Endodermal cell (in vitro differentiated cells): Measurements from ENCODE around the gene NR1H3. TPM values are rescaled to one million over a fixed set of nuclear protein-coding genes. Genes with fewer than 3 reads are reported as not detected.

ENCODE experiments used
- DNase-seq: peaks from one replicate; pipeline ENCODE4 v3.0.0-alpha.2; 2017
- H3K27ac ChIP-seq: 2 replicates; pipeline ENCODE4 v1.5.1; 2013; ENCODE audit warnings: mild to moderate bottlenecking, low read depth, low read length, moderate library complexity
- H3K27me3 ChIP-seq: 2 replicates; pipeline ENCODE4 v1.6.1; 2013; ENCODE audit warnings: mild to moderate bottlenecking, low read length, moderate library complexity; ENCODE audit not compliant: insufficient read depth, control insufficient read depth, poor library complexity, severe bottlenecking
- H3K36me3 ChIP-seq: 2 replicates; pipeline ENCODE4 v1.7.0; 2013; ENCODE audit warnings: mild to moderate bottlenecking, low read length, moderate library complexity; ENCODE audit not compliant: control insufficient read depth, insufficient read depth
- H3K4me1 ChIP-seq: one replicate; pipeline ENCODE4 v1.7.0; 2013; ENCODE audit warnings: low read length; ENCODE audit not compliant: control insufficient read depth, insufficient read depth
- H3K4me3 ChIP-seq: 2 replicates; pipeline ENCODE4 v1.5.1; 2013; ENCODE audit warnings: mild to moderate bottlenecking, low read length, moderate library complexity
- H3K9ac ChIP-seq: 2 replicates; pipeline ENCODE4 v1.6.1; 2013; ENCODE audit warnings: mild to moderate bottlenecking, low read length, moderate library complexity; ENCODE audit not compliant: poor library complexity, severe bottlenecking; ENCODE audit errors: extremely low read depth
- H3K9me3 ChIP-seq: 2 replicates; pipeline ENCODE4 v1.6.1; 2013; ENCODE audit warnings: mild to moderate bottlenecking, low read length, moderate library complexity; ENCODE audit not compliant: control insufficient read depth
- H3K27ac Mint-ChIP-seq: 2 replicates; pipeline ENCODE4 v1.8.0; 2020; ENCODE audit warnings: mixed read lengths
- H3K27me3 Mint-ChIP-seq: 2 replicates; pipeline ENCODE4 v1.8.0; 2021; ENCODE audit warnings: mild to moderate bottlenecking, mixed read lengths; ENCODE audit not compliant: insufficient read depth
- H3K36me3 Mint-ChIP-seq: 2 replicates; pipeline ENCODE4 v1.8.0; 2020; ENCODE audit warnings: low read depth, mixed read lengths
- H3K4me1 Mint-ChIP-seq: 2 replicates; pipeline ENCODE4 v1.8.0; 2020; ENCODE audit warnings: mixed read lengths
- H3K4me3 Mint-ChIP-seq: 2 replicates; pipeline ENCODE4 v1.8.0; 2020; ENCODE audit warnings: mild to moderate bottlenecking, moderate library complexity, mixed read lengths
- H3K9me3 Mint-ChIP-seq: 2 replicates; pipeline ENCODE4 v1.8.0; 2020; ENCODE audit warnings: mild to moderate bottlenecking, mixed read lengths
- CTCF ChIP-seq: fragments of 200-600 bp; sonication (generic); conservative IDR thresholded peaks from 2 replicates; pipeline ENCODE4 v1.5.0; 2021; ENCODE audit warnings: antibody characterized with exemption, mild to moderate bottlenecking
- WGBS, 2 experiments: methylation state at CpG; one replicate each; pipeline versions ENCODE4 v1.1.5 to v1.1.7; 2013; ENCODE audit warnings: missing lambda C conversion rate in 2 of 2, mixed read lengths in 1 of 2; ENCODE audit not compliant: insufficient coverage in 1 of 2, insufficient read length in 1 of 2; 5-methylcytosine and 5-hydroxymethylcytosine counted together
- total RNA-seq, 2 donors: library from RNA; stranded (reverse); fragmentation: NEBNext Ultra II Directional in 1 of 2; extraction: Animal tissue kit (Norgen Biotek cat#: 25700) in 1 of 2; gene quantifications; 2 replicates in 1 of 2; 3 replicates in 1 of 2; pipeline ENCODE4 v1.2.1, GENCODE V29; 2021

Gene NR1H3
- total RNA-seq, 2 donors from 2014 or later: 29.4 to 34.6 TPM

GRCh38 chr11:47269002-47269828 is 11.4 kb downstream of the NR1H3 start:
- Histone ChIP-seq H3K27me3 (no peaks in the 10 kb centered on the region), H3K4me1 (peaks cover 15% of the 10 kb centered on the region), H3K4me3 (peak overlapping the region; percentile 80), H3K36me3 (no peaks in the 10 kb centered on the region), H3K9ac (no peak overlapping the region), H3K27ac (peak overlapping the region; percentile 97), H3K9me3 (no peaks in the 10 kb centered on the region)
- Mint-ChIP-seq H3K27ac (peak overlapping the region; percentile 94), H3K36me3 (no peaks in the 10 kb centered on the region), H3K4me1 (peaks cover 38% of the 10 kb centered on the region), H3K27me3 (no peaks in the 10 kb centered on the region), H3K4me3 (peak overlapping the region; percentile 67), H3K9me3 (no peaks in the 10 kb centered on the region)
- 4 to 19% methylated on average over 6 to 52 of the region's 52 CpGs for WGBS, 2 experiments
- no peak for TF ChIP-seq CTCF
- DNase-seq: peak; percentile 96

GRCh38 chr11:47269829-47270305 is 12.1 kb downstream of the NR1H3 start, which contains the start of gene MADD:
Gene MADD (plus strand): TSS chr11:47270133.
- Mint-ChIP-seq H3K36me3 (peaks cover 4% of the 10 kb centered on the region), H3K9me3 (no peaks in the 10 kb centered on the region), H3K4me1 (peaks cover 38% of the 10 kb centered on the region), H3K27me3 (no peaks in the 10 kb centered on the region), H3K4me3 (peak within 1 kb of the TSS; percentile 67), H3K27ac (peak within 1 kb of the TSS; percentile 94)
- H3K36me3 ChIP-seq: peaks cover 6% of the 10 kb centered on the region
- H3K9me3 ChIP-seq: no peaks in the 10 kb centered on the region
- peak within 1 kb of the TSS; percentile 97 for H3K27ac ChIP-seq
- peaks cover 15% of the 10 kb centered on the region for H3K4me1 ChIP-seq
- peak within 1 kb of the TSS; percentile 80 for H3K4me3 ChIP-seq
- WGBS, 2 experiments: 0% methylated on average over 5 to 56 of the region's 57 CpGs
- DNase-seq: peak; percentile 88
- H3K9ac ChIP-seq: no peak within 1 kb of the TSS
- no peaks in the 10 kb centered on the region for H3K27me3 ChIP-seq
- no peak for TF ChIP-seq CTCF

GRCh38 chr11:47270331-47271271 is 12.8 kb downstream of the NR1H3 start:
- Mint-ChIP-seq H3K27ac (no peak overlapping the region), H3K9me3 (no peaks in the 10 kb centered on the region), H3K27me3 (no peaks in the 10 kb centered on the region), H3K4me3 (peak overlapping the region; percentile 67), H3K36me3 (peaks cover 7% of the 10 kb centered on the region), H3K4me1 (peaks cover 39% of the 10 kb centered on the region)
- no peaks in the 10 kb centered on the region for H3K9me3 ChIP-seq
- H3K27ac ChIP-seq: peak overlapping the region; percentile 84
- no peaks in the 10 kb centered on the region for H3K27me3 ChIP-seq
- H3K4me3 ChIP-seq: peak overlapping the region; percentile 80
- H3K9ac ChIP-seq: no peak overlapping the region
- peaks cover 15% of the 10 kb centered on the region for H3K4me1 ChIP-seq
- peaks cover 9% of the 10 kb centered on the region for H3K36me3 ChIP-seq
- 7 to 13% methylated on average over 14 to 33 of the region's 34 CpGs for WGBS, 2 experiments
- DNase-seq: peak; percentile 68
- no peak for TF ChIP-seq CTCF
